Caco-2 (cell line): Measurements from ENCODE around the gene SHROOM3. TPM values are rescaled to one million over a fixed set of nuclear protein-coding genes. Genes with fewer than 3 reads are reported as not detected.

Source experiments
- BruUV-seq: library from RNA; stranded (reverse); fragments of 400-500 nt; replicated peaks from 2 replicates; lab custom pipeline; 2021; lab: Mats Ljungman, UMichigan
- CTCF ChIA-PET: fragments of 300-600 bp; sonication (Branson Sonifier 250); formaldehyde crosslinking; loops from one replicate; lab custom pipeline; 2022; ENCODE audit warnings: antibody characterized with exemption; lab: Charles Lee
- POLR2A ChIA-PET: fragments of 300-600 bp; sonication (Branson Sonifier 250); formaldehyde crosslinking; loops from one replicate; lab custom pipeline; 2022; ENCODE audit warnings: antibody characterized with exemption; lab: Charles Lee
- DNase-seq, 2 experiments: peaks; one replicate each; pipeline versions ENCODE4 v3.0.0 to v3.0.0-alpha.2; 2020 to 2022
- H3K27me3 ChIP-seq: replicated peaks from 2 replicates; pipeline ENCODE4 v1.6.0; 2011; ENCODE audit warnings: low read length; ENCODE audit not compliant: control insufficient read depth, insufficient read depth
- H3K36me3 ChIP-seq: 2 replicates; pipeline ENCODE4 v1.5.1; 2011; ENCODE audit warnings: low read length; ENCODE audit not compliant: control insufficient read depth, insufficient read depth
- H3K4me1 ChIP-seq: fragments of 250-450 bp; sonication (Bioruptor Pico); 2 replicates; pipeline ENCODE4 v1.5.1; 2020; ENCODE audit warnings: mild to moderate bottlenecking
- H3K4me3 ChIP-seq: 2 replicates; pipeline ENCODE4 v1.5.1; 2011; ENCODE audit warnings: low read depth, mild to moderate bottlenecking, control low read depth, low read length
- H3K9me3 ChIP-seq: fragments of 250-450 bp; sonication (Bioruptor Pico); 2 replicates; pipeline ENCODE4 v1.5.1; 2020; ENCODE audit warnings: mild to moderate bottlenecking, moderate library complexity
- H3K27ac Mint-ChIP-seq: one replicate; pipeline ENCODE4 v1.8.0; 2022; ENCODE audit warnings: mixed read lengths; ENCODE audit not compliant: unreplicated experiment
- H3K27me3 Mint-ChIP-seq: one replicate; pipeline ENCODE4 v1.8.0; 2022; ENCODE audit warnings: mixed read lengths; ENCODE audit not compliant: insufficient read depth, unreplicated experiment
- H3K36me3 Mint-ChIP-seq: one replicate; pipeline ENCODE4 v1.8.0; 2022; ENCODE audit warnings: mild to moderate bottlenecking, mixed read lengths; ENCODE audit not compliant: insufficient read depth, unreplicated experiment
- H3K4me1 Mint-ChIP-seq: one replicate; pipeline ENCODE4 v1.8.0; 2022; ENCODE audit warnings: low read depth, mixed read lengths; ENCODE audit not compliant: unreplicated experiment
- H3K4me3 Mint-ChIP-seq: one replicate; pipeline ENCODE4 v1.8.0; 2022; ENCODE audit warnings: mild to moderate bottlenecking, moderate library complexity, mixed read lengths; ENCODE audit not compliant: unreplicated experiment
- H3K9me3 Mint-ChIP-seq: one replicate; pipeline ENCODE4 v1.8.0; 2022; ENCODE audit warnings: mixed read lengths; ENCODE audit not compliant: unreplicated experiment
- intact Hi-C: fragments of 100-400 bp; cut with micrococcal nuclease; formaldehyde crosslinking; loops from one replicate; pipeline ENCODE4 v1.10.0; 2022; ENCODE audit not compliant: unreplicated experiment
- total RNA-seq: library from RNA; stranded (reverse); gene quantifications from 2 replicates; pipeline ENCODE4 v1.2.3, GENCODE V29; 2022
- TF ChIP-seq, protein P1 (sequence below), 2 experiments: fragments of 200-600 bp in 1 of 2; IDR thresholded peaks; 1 replicate in 1 of 2; 2 replicates in 1 of 2; pipeline versions ENCODE4 v1.5.1 to v1.8.0; 2011 to 2022; ENCODE audit warnings: antibody characterized with exemption in 1 of 2, control low read depth in 1 of 2, inconsistent platforms in 1 of 2, low read depth in 1 of 2, low read length in 1 of 2, mild to moderate bottlenecking in 1 of 2, moderate library complexity in 1 of 2; ENCODE audit not compliant: insufficient read depth in 1 of 2, severe bottlenecking in 1 of 2, unreplicated experiment in 1 of 2

The SHROOM3 gene
- total RNA-seq, 1 experiment from 2014 or later = 16.3 TPM

DNA sequence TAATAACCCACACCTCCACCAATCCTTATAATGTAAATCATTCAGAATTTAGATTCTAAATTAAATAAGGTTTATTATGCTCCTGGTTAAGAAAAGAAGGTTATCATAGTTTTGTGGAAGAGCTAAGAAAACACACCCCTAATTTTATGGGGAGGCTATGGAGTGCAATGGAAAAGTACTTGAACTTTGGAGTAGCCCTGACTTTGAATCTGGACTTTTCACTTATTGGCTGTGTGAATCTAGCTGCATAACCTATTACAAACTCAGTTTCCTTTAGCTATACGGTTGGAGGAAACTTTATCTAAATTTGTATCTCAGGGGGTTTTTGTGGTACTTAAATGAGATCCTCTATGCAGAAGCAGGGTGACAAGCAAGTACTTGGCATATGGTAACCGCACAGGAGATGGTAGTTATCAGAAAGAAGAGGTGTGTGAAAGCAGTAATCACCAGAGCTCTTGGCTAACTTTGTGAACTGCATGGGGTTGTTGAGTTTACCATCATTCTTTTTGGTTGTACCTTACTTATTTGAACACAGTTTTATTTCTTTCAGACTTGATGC lies 143.1 kb downstream of the SHROOM3 start:
- no peak for DNase-seq
- TF ChIP-seq, protein P1, sequence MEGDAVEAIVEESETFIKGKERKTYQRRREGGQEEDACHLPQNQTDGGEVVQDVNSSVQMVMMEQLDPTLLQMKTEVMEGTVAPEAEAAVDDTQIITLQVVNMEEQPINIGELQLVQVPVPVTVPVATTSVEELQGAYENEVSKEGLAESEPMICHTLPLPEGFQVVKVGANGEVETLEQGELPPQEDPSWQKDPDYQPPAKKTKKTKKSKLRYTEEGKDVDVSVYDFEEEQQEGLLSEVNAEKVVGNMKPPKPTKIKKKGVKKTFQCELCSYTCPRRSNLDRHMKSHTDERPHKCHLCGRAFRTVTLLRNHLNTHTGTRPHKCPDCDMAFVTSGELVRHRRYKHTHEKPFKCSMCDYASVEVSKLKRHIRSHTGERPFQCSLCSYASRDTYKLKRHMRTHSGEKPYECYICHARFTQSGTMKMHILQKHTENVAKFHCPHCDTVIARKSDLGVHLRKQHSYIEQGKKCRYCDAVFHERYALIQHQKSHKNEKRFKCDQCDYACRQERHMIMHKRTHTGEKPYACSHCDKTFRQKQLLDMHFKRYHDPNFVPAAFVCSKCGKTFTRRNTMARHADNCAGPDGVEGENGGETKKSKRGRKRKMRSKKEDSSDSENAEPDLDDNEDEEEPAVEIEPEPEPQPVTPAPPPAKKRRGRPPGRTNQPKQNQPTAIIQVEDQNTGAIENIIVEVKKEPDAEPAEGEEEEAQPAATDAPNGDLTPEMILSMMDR (IDR thresholded peaks at IDR 0.05; ENCODE audit: insufficient read depth in 1 of 2, low read depth in 1 of 2, low read length in 1 of 2, severe bottlenecking in 1 of 2, unreplicated experiment in 1 of 2) = no peak
- no peaks in the 10 kb centered on the region for H3K9me3 ChIP-seq
- H3K27me3 ChIP-seq = no peaks in the 10 kb centered on the region
- Mint-ChIP-seq H3K36me3 (no peaks in the 10 kb centered on the region), H3K4me1 (peaks cover 8% of the 10 kb centered on the region), H3K27ac (no peak overlapping the region), H3K9me3 (no peaks in the 10 kb centered on the region), H3K27me3 (no peaks in the 10 kb centered on the region), H3K4me3 (no peak overlapping the region)
- CTCF ChIA-PET = interaction anchor here (0.5 kb wide), 1 partner anchor 271 kb away, joined by 3 read pairs; no protein-coding TSS in a partner anchor
- intact Hi-C loops = no loop called here
- BruUV-seq = no TSS peak
- POLR2A ChIA-PET = no interaction called here
- H3K36me3 ChIP-seq = no peaks in the 10 kb centered on the region
- H3K4me1 ChIP-seq = no peaks in the 10 kb centered on the region
- no peak overlapping the region for H3K4me3 ChIP-seq

DNA sequence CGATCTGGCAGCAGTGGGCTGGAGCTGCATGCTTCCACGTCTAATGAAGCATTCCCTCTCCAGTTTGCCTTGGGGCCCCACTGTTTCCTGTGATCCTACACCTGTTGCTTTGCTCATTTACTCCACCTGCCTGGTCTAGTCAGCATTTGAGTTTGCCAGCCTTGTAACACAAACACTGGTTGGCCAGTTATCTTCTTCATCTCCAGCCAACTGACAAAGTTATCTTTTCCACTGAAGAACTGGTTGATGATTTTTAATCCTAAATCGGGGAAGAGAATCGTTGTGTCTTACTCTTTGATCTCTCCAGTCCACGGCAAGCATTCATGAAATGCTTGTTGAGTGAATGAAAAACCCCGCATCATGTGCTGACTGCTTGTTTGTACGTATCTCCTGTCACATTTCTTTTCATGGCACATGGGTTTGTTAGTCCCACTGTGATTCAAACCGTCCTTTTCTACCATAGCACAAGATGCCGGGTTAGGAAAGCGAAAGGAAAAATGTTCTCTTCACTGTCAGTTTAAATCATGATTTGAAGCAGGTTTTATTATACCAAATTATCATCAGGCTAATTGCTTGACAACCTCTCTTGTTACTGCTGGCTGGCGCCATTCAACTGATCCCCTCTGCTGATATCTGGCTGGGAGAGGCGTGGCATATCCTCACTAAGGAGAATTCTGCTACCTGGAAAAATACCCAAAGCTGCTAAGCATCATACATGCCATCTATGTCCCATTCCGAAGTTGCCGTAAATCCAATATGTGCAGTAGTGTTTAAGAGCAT lies 144.8 kb downstream of the SHROOM3 start:
- H3K27me3 Mint-ChIP-seq = no peaks in the 10 kb centered on the region
- H3K4me3 Mint-ChIP-seq = peak overlapping the region; percentile 21
- DNase-seq = peak; percentile 40 to 56
- no TSS peak for BruUV-seq
- Histone ChIP-seq H3K9me3 (no peaks in the 10 kb centered on the region), H3K36me3 (no peaks in the 10 kb centered on the region), H3K4me1 (no peaks in the 10 kb centered on the region), H3K27me3 (no peaks in the 10 kb centered on the region), H3K4me3 (no peak overlapping the region)
- CTCF ChIA-PET = no interaction called here
- no peaks in the 10 kb centered on the region for H3K36me3 Mint-ChIP-seq
- POLR2A ChIA-PET = no interaction called here
- peaks cover 16% of the 10 kb centered on the region for H3K4me1 Mint-ChIP-seq
- intact Hi-C loops = no loop called here
- H3K27ac Mint-ChIP-seq = no peak overlapping the region
- H3K9me3 Mint-ChIP-seq = no peaks in the 10 kb centered on the region
- TF ChIP-seq, protein P1 (IDR thresholded peaks at IDR 0.05; ENCODE audit: insufficient read depth in 1 of 2, low read depth in 1 of 2, low read length in 1 of 2, severe bottlenecking in 1 of 2, unreplicated experiment in 1 of 2) = no peak

DNA sequence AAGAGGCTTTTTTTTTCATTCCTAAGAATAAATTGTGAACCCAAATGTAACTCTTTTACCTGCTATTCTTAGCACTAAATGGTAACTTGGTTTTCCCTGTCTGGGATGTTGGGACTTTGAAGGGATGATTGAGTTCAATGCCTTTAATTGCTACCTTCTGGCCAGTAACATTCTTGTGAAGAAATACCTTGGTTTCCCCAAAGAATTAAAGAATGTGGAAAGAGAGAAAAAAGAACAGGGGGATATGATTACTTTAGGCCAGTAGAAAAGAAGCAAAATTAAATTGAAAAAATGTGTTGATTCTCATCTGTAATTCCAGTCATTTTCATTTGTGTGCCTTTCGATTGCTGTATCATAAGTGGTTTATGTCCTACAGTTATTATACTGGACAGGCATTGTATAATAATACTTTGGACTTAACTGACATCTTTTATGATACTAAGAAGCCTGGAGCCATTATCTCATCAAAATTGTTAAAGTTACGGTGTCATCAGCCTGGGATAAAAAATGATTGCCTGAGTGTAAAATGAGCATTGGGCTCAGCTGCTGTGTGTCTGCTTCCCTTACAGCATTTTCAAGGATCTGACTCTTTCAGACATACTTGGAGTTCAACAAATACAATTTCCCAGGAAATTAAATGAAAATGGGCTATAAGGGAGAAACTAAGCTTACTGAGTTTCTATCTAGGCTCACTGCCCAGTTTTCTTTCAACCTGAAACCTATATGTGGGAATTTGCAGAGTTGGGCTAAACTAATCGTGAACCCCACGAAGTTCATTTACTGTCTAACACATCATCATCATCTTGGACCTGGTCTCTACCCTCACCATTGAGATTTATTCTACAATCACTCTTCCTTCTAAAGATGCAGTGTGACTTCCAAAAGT lies 146.3 kb downstream of the SHROOM3 start:
- TF ChIP-seq, protein P1 (IDR thresholded peaks at IDR 0.05; ENCODE audit: insufficient read depth in 1 of 2, low read depth in 1 of 2, low read length in 1 of 2, severe bottlenecking in 1 of 2, unreplicated experiment in 1 of 2) = no peak
- Mint-ChIP-seq H3K27ac (no peak overlapping the region), H3K36me3 (peaks cover 7% of the 10 kb centered on the region), H3K4me1 (peaks cover 26% of the 10 kb centered on the region), H3K4me3 (no peak overlapping the region), H3K27me3 (no peaks in the 10 kb centered on the region), H3K9me3 (no peaks in the 10 kb centered on the region)
- H3K4me3 ChIP-seq = no peak overlapping the region
- POLR2A ChIA-PET = interaction anchor here (0.6 kb wide), 1 partner anchor 18 kb away, joined by 3 read pairs; no protein-coding TSS in a partner anchor
- H3K9me3 ChIP-seq = no peaks in the 10 kb centered on the region
- CTCF ChIA-PET = no interaction called here
- no peaks in the 10 kb centered on the region for H3K4me1 ChIP-seq
- BruUV-seq = no TSS peak
- DNase-seq = no peak
- intact Hi-C loops = no loop called here
- H3K36me3 ChIP-seq = no peaks in the 10 kb centered on the region
- H3K27me3 ChIP-seq = no peaks in the 10 kb centered on the region
